OCI-LY3 (cell line): ENCODE data around the gene KIF12.

ENCODE experiments used
- EZH2phosphoT487 ChIP-seq: fragments of 200-600 bp; shearing (Covaris generic); IDR thresholded peaks from 2 replicates; pipeline ENCODE4 v1.6.1; 2018; ENCODE audit warnings: antibody characterized with exemption, mixed run types, low read depth
- TF ChIP-seq, protein P1 (sequence below): fragments of 200-600, 300-600 bp; sonication (generic); IDR thresholded peaks from 2 replicates; pipeline ENCODE4 v1.5.1; 2014; ENCODE audit warnings: antibody characterized with exemption, low read length, low read depth

DNA sequence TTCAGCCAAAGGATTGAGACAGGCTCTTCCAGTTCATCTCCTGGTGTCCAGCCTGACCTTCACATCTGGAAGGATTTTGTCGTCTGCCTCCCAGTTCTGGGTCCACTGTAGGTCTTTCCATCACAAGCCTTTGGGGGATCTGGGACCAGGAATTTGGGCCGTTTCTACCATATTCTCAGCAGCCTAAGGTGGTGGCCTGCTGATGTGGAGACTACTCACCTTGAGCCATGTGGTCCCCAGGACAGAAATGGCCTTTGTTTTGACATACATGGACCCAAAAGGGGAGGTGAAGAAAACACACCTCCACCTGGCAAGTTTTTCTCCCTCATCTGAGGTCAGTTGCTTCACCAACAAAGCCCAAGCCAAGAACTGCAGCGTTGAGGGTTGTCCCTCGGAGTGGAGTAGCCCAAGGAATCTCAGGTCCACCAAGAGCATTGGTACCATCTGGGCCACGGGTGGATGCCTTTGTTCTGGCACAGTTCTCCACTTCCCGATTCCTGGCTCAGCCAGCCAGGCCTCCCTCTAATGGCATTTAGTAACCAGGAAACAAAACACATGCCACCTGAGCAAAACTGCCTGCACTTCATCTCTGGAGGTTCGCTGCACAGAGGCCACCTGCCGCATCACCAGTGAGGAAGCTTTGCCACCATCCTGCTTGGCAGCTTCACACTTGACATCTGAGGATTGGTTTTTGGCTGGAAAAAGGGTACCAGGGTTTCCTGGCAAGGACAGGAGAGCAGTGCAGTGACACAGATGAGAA, 45.7 kb downstream of the KIF12 start:
- TF ChIP-seq, protein P1, sequence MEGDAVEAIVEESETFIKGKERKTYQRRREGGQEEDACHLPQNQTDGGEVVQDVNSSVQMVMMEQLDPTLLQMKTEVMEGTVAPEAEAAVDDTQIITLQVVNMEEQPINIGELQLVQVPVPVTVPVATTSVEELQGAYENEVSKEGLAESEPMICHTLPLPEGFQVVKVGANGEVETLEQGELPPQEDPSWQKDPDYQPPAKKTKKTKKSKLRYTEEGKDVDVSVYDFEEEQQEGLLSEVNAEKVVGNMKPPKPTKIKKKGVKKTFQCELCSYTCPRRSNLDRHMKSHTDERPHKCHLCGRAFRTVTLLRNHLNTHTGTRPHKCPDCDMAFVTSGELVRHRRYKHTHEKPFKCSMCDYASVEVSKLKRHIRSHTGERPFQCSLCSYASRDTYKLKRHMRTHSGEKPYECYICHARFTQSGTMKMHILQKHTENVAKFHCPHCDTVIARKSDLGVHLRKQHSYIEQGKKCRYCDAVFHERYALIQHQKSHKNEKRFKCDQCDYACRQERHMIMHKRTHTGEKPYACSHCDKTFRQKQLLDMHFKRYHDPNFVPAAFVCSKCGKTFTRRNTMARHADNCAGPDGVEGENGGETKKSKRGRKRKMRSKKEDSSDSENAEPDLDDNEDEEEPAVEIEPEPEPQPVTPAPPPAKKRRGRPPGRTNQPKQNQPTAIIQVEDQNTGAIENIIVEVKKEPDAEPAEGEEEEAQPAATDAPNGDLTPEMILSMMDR, result no peak
- TF ChIP-seq EZH2phosphoT487, result no peak
